GM18511 (cell line): ENCODE measurements around the gene PARD6G.
"Not testable (repeated sequence)": the region's sequence is repeated elsewhere in the genome, so short reads cannot be mapped to it uniquely, and the experiment has no call there.

Source experiments
- ATAC-seq: cut with Tn5 transposase; IDR thresholded peaks from one replicate; pipeline ENCODE4 v1.9.1; 2021; ENCODE audit warnings: mild to moderate bottlenecking, moderate library complexity; ENCODE audit not compliant: unreplicated experiment

PARD6G gene

DNA sequence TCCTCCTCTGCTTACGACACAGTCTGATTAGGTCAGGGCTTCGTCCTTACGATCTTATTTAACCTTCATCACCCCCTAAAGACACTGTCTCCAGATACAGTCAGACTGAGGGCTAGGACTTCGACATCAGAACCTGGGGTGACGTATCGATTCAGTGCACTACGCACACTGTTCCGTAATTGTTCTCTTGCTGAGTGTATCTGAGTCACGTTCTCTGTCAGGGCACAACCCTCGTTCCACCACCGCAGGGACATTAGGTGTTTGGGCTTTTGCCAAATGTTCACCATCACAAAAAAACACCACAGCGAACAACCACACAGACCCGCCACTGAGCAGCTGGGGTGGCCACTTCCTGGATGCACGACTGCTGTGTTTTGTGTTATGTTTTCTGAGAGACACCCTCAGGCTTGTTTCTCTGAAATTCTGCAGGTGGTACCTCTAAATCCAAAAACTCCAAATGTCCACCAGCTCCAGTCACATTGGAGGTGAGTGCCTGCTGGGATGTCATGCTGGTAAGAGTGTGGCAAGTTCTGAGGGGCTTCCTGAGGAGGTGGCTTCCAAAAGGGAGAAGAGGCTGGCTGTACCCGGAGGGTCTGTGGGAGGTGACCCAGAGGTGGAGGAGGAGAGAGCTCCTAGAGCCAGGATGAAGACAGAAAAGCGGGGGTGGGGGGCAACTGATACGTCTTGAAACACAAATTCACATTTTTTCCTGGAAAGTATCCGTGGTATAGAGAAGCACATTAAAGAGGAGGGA is 71.7 kb downstream of the PARD6G start:
- ATAC-seq: no peak

DNA sequence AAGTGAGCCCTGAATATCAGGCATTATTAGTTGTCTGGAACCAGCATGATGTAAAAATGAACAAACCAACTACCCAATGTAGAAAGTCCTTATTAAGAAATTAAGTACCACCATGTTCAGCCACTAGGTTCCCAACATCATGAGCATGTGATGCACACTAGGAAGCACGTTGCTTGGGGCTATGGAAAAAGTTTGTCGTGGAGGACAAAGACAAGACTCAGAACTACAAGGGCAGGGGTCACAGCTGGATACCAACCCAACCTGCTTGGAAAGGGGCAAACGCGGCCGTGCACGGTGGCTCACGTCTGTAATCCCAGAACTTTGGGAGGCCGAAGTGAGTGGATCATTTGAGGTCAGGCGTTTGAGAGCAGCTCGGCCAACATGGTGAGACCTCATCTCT is 74.3 kb downstream of the PARD6G start:
- ATAC-seq: no peak

DNA sequence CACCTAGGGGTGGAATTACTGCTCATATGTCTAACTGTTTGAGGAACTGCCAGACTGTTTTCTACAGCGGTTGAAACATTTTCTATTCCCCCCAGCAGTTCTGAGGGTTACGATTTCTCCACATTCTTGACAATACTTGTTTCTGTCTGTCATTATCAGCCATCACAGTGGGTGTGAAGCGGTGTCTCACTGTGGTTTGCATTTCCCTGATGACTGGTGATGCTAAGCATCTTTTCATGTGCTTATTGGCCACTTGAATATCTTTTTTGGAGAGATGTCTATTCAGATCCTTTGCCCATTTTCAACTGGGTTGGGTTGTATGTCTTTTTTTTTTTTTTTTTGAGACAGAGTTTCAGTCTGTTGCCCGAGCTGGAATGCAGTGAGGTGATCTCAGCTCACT is 75.3 kb downstream of the PARD6G start:
- no peak for ATAC-seq

DNA sequence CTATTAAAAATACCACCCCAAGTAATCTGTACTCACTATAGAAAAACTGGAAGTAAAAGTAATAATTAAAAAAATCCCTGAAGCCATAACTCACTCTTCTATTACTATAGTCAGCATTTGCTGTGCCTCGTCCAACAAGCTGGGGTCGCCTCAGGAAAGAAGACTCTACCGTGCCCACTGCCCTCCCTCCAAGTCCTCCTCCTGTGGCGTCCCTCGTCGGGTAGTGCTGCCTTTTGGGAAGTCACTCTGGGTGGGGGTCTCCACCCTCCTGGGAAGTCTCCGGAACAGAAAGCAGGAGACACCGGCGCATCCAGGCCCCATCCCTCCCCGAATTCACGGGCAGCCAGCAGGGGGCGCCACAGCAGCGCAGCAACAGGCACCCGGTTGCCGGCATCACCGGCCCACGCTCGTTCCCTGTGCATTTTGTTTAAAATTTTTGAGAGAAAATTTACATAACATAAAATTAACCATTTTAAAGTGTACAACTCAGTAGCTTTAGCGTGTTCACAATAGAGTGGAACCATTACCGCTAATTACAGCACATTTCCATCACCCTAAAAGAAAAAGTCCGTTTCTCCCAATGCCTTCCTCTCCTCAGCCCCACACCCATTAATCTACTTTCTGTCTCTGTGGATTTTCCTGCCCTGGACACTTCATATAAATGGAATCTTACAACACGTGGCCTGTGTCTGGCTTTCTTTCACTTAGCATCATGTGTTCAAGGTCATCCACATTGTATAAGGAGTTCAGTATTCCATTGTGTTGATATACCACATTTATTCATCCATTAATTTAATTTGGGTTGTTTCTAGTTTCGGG is 76.1 kb downstream of the PARD6G start:
- no peak for ATAC-seq

DNA sequence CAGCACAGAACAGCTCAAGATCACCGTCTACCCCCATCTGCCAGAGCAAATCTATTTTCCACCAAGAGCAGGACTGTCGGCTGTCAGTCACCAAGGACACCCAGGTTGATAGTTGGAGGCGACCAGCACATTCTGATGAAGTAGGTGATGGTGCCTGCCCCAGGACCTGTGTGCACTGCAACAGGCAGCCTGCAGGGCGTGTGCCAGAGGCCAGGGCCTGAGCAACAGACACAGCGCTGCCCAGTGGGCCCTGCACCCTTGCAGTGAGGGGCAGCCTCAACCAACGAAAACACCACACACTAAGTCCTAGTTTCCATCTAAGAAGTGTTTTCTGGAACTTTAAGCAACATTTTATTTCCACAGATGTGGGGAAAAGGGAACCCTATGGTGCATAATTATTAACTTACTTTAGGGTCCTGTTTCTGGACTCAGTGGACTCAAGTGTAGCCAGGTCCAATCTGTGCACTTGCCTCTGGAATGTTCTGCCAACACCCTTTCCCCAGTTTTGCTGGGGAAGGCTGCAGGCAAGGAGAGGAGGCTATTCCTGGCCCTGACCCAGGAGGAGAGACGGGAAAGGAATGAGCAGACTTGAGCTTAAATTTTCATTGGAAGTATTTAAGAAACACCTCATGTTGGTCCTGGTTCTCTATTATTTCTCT is 76.8 kb downstream of the PARD6G start:
- ATAC-seq: no peak

DNA sequence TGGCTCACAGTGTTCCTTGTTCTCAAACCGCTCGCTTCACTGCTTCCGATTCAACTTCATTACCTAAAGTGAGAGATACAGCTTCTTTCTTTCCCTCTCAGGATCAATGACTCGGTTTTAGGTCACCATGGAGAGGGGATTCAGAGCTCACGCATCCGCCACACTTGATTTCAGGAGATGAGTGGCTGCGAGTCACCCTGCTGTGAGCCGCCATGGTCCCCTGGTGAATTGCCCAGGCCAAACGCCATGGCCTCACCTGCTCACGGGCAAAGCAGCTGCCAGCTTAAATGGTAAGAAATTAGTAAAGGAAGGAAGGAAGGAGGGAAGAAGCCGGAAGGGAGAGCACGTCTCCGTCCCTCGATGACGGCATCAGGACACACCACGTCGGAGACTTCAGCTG is 77.7 kb downstream of the PARD6G start:
- ATAC-seq: no peak

DNA sequence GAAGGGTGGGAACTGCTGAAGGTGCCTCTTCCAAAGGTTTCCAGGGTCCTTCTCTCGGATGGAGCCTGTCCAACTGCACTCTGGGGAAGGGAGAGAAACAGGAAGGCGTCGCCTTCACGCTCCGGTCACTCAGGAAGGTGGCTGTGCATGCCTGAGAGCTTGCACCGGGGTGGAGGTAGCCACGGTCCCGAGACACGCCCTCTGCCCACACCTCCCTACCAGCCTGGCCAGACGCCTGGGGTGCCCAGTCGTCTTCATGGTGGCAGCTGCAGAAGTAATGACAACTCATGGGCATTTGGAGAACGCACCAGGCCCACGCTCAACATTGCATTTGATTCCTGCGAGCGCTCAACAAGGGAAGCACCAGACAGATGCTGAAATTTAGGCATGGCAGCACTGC is 78.3 kb downstream of the PARD6G start:
- ATAC-seq: no peak

DNA sequence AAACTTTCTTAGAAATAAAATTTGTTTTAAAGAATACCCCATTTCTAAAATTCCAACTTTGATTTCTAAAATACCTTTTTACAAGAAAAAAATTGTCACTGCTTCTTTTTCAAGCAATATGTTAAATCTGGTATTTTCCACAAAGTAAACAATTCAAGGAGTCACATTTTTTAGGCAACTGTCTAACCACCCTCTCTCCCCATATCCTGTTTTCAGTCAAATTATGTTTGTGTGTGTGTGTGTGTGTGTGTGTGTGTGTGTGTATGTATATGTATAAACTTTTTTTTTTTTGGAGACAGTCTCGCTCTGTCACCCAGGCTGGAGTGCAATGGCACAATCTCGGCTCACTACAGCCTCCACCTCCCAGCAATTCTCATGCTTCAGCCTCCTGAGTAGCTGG is 79.0 kb downstream of the PARD6G start:
- no peak for ATAC-seq

DNA sequence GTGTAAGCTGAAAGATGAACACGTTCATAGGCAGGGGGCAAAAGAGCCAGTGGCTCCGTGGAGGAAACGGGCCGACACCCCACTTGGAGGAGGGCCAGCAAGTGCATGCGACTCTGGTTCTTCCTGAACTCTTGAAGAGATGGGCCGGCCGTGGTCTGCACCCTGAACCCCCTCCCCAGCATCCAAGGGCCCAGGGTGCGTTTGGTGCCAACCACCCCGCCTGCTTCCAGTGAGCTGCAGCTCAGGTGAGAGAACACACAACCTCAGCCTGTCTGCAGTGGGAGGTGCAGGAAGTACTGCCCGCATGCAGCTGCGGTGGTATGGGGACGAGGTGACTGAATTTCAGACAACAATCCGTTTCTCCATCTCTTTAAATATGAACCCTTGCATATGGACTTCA is 79.4 kb downstream of the PARD6G start:
- ATAC-seq: no peak

DNA sequence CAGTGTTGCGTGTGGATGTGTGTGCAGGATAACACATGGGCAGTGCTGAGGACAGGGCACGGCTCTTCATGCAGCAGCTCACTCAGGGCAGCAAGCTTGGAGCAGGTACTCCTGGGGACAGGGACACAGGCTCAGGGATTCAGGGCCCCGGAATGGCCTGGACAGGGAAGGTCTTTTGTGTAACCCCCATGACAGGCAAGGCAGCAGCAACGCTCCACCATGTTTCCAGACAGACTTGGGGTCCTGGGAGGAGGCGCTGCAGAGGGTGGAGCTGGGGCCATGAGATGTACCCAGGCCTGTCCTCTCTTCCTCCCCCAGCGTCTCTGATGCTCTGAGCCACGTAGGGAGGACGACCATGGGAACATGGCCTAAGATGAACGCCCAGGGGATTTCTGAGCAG is 80.0 kb downstream of the PARD6G start:
- ATAC-seq: no peak

DNA sequence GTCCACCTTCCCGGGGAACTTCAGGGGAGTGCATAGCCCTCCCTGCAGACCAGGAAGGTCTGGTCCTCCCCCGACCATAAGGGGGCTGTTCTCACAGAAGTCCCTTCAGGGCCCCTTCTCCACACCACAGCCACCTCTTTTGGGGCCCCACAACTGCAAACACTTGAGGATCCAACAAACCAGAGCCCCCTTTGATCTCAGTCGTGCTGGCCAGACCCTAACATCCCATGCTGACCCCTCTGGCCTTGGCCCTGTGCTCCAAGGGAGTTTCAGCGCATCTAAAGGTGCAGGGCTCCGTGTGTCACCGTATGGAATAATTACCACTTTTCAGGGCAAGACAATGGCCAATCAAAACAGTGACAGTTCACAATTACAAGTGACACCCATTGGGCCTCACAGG is 80.6 kb downstream of the PARD6G start:
- ATAC-seq: no peak

DNA sequence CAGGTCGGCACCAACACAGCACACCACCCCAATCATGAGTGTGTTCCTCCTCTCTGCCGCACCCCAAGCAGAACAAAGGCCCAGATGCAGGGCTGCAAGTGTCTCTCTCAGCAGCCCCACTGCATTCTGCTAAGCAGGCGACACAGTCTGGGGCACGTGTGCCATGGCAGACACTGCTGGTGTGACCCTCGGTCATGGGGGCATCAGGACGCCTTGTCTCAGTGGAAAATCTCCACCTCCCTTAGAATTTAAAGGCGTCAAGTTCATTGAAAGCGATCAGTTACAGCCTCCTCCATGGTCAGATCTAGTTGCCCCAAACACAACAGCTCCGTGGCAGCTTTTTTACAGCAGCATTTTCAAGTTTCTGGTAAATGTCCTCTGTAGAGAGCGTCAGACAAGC is 81.1 kb downstream of the PARD6G start:
- ATAC-seq: no peak

DNA sequence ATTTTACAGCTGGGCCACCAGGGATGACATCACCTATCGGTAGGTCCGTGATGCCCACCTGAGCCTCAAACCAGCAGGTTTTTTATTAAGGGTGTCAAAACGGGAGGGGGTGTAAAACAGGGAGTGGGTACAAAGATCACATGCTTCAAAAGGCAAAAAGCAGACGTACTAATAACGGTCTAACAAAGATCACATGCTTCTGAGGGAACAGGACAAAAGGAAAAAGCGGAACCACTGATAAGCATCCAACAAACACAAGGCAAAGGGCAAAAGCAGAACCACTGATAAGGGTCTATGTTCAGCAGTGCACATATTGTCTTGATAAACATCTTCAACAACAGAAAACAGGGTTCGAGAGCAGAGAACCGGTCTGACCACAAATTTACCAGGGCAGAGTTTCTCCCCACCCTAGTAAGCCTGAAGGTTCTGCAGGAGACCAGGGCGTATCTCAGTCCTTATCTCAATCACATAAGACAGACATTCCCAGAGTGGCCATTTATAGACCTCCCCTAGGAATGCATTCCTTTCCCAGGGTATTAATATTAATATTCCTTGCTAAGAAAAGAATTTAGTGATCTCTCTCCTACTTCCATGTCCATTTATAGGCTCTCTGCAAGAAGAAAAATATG is 82.5 kb downstream of the PARD6G start:
- ATAC-seq: not testable (repeated sequence)

DNA sequence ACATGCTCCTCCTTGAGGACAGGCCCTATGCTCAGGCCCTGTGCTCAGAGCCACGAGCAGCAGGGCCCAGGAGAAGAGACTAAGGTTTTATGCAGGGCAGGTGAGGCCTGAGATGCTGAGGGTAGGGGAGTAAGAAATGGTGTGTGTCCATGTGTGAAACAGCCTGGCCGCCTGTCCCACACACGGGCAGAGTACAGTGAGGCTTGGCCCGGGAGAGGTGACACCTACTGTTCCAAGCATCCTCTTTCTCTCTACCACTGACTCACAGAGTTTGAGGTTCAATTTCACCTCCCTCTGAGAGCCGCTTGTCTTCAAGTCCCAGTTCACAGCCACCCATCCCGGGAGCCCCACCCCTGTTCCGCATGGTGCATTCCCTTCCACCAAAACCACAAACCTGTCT is 84.1 kb downstream of the PARD6G start:
- no peak for ATAC-seq

DNA sequence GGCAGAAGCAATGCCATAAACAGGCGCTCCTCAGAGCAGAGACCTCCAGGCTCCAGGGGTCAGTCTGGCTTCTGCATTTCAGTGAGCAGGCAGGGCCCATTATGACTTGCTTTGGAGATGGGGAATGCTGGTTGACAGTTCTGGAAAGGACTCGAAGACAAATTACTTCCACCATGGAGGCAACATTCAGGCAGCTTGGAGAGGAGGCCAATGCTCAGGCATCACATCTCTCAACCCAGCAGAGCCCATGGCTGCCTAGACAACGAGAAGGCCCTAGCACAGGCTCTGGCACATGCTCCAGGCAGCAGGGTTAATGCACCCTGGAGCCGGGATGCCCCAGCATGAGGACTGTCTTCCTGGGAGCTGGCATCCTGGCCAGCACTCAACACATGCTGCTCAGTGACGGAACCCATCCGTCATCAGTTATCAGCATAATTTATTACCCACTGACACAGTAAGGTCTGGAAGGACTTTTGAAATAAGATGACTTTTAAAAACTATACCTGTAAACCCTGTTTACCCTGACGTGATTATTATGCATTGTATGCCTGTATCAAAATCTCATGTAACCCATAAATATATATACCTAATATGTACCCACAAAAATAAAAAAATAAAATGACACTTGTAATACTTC is 85.4 kb downstream of the PARD6G start:
- ATAC-seq: no peak

DNA sequence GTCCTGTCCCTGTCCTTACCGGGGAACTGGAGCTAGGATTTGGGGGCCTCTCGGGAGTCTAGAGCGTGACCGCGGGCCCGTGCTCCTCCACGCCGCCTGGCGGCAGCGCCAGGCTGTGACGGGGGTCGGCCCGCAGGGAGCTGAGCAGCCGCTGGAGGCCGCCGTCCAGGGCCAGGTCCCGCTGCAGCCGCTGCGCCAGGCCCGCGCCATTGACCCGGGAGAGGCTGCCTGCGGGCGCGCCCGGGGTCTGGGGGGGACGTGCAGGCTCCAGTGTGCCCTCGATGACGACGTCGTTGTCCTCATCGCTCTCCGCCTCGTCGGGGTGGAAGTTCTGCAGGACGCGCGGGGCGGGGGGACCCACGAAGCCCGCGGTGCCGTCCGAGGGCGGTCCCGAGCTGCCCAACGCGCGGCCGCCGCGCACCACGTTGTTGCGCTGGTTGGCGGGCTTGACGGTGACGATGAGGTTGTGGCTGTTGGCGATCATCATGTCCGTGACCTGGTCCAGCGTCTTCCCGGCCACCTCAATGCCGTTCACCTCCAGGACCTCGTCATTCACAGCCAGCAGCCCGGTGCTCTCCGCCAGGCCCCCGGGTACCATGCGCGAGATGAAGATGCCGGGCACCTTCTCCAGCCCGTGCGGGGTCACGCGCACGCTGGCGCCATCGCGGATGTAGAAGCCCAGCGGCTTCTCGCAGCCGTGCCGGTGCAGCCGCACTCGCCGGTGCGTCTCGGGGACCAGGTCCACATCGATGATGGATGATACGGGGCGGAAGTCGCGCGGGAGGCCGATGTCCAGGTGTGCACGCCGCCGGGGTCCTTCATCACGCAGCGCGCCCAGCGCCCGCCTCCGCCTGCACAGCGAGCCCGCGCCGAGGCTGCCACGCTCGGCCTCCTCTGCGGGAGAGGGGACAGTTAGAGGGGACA is 87.3 kb downstream of the PARD6G start:
- no peak for ATAC-seq

DNA sequence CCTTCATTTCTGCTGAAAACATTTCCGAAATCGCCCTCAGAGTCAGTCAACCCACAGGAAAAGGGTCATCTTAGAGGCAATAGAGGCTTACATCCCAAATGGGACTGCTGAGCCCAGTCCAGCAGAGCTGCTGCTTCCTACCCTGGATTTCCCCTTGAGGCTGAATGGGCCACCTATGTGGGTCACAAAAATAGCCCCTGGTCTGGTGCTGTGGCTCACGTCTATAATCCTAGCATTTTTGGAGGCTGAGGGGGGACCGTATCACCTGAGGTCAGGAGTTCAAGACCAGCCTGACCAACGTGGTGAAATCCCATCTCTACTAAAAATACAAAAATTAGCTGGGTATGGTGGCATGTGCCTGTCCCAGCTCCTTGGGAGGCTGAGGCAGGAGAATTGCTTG is 88.9 kb downstream of the PARD6G start:
- no peak for ATAC-seq

DNA sequence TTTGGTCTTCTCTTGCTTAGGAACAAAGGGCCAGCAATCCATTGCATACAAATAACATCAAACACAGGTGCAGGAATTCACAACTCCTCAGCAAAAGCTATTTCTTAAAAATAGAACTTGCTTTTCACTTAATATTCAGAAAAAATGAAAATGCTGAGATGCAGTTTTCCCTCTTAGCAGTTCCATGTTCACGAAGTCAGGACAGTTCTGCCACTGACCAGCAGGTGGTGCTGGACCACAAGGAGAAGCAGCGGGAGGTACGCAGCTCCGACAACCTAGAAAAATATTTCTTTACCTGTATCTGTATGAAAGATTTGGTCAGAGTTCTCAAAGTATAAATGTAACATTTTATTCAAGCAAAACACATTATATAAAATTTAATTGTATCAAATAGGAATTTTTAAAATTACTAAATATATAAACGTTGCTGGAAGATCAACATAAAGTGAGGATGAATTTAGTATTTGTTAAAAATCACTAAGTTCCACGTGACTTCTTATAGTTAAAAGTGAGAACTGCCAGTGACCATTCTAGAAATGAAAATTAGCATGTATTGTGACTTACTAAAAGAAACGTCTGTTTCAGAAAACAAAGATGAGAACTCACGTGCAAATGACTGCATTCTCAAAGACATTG is 89.5 kb downstream of the PARD6G start:
- no peak for ATAC-seq

DNA sequence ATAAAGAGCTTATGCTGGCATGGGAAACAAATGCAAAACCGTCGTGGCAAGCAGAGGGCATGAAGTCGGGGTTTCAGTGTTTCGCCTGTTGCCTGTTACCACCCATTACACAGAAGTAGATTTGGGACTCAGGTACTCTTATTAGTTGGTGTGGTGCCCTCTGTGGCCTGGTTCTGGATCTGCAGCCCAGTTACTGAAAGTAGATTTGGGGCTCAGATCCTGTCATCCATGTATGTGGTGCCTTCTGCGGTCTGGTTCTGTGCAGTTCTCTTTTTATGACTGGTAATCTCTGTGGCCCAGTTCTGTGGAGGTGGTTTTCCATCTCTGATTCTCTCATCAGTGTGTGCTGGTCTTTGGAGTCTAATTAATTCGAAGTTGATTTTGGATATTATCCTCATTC is 93.0 kb downstream of the PARD6G start:
- ATAC-seq: peak; percentile 88
